GM23338 (cell line): ENCODE measurements around the gene CPNE4.

Experiments
- CREB1 ChIP-seq: fragments of 250-450 bp; sonication (Bioruptor Pico); IDR thresholded peaks from 2 replicates; pipeline ENCODE4 v1.5.0; 2020; ENCODE audit warnings: low read depth, mild to moderate bottlenecking, moderate library complexity
- EZH2 ChIP-seq: fragments of 200-600 bp; sonication (generic); IDR thresholded peaks from one replicate; pipeline ENCODE4 v1.8.0; 2017; ENCODE audit warnings: antibody characterized with exemption, mild to moderate bottlenecking, low read depth; ENCODE audit not compliant: unreplicated experiment
- EZH2phosphoT487 ChIP-seq: fragments of 200-600 bp; sonication (generic); IDR thresholded peaks from one replicate; pipeline ENCODE4 v1.8.1; 2018; ENCODE audit warnings: antibody characterized with exemption; ENCODE audit not compliant: unreplicated experiment
- POLR2AphosphoS5 ChIP-seq: IDR thresholded peaks from 2 replicates; pipeline ENCODE4 v1.6.1; 2016; ENCODE audit warnings: antibody characterized with exemption, low read depth
- TF ChIP-seq, protein P1 (sequence below), 2 experiments: fragments of 200-600 bp in 1 of 2; sonication (generic) in 1 of 2; conservative IDR thresholded peaks; 2 replicates each; pipeline versions ENCODE4 v1.5.1 to v1.6.1; 2016 to 2017; ENCODE audit warnings: antibody characterized with exemption in 2 of 2, low read depth in 2 of 2, mild to moderate bottlenecking in 2 of 2, moderate library complexity in 1 of 2

DNA sequence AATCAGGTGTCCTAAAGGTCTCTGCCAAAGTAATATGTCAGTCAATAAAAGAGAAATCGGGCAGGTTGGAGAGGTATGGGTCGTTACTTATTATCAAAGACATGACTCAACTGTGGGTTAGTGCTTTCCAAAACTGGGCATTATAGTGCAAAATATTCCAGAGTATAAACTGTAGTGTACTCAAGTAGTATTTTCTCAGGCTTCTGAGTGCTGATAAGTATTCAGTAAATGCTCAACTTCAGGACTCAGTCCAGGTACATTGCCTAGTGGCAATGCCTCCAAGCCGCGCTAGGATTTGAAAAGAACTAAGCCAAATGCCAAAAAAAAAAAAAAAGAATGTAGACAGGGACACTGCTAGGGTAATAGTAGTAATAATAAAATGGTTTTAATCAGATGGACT is 233.2 kb downstream of the CPNE4 start:
- TF ChIP-seq, protein P1, sequence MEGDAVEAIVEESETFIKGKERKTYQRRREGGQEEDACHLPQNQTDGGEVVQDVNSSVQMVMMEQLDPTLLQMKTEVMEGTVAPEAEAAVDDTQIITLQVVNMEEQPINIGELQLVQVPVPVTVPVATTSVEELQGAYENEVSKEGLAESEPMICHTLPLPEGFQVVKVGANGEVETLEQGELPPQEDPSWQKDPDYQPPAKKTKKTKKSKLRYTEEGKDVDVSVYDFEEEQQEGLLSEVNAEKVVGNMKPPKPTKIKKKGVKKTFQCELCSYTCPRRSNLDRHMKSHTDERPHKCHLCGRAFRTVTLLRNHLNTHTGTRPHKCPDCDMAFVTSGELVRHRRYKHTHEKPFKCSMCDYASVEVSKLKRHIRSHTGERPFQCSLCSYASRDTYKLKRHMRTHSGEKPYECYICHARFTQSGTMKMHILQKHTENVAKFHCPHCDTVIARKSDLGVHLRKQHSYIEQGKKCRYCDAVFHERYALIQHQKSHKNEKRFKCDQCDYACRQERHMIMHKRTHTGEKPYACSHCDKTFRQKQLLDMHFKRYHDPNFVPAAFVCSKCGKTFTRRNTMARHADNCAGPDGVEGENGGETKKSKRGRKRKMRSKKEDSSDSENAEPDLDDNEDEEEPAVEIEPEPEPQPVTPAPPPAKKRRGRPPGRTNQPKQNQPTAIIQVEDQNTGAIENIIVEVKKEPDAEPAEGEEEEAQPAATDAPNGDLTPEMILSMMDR (conservative IDR thresholded peaks at IDR 0.05; ENCODE audit: low read depth in 2 of 2), result no peak
- TF ChIP-seq POLR2AphosphoS5 (no peak), CREB1 (CRISPR knock-in tag) (no peak), EZH2phosphoT487 (no peak), EZH2 (no peak)
